Activated naive CD8-positive, alpha-beta T cell treated with anti-CD3 and anti-CD28 coated beads, Interleukin-2, amount 10 ng/mL, durations not matched to agents 7 days and 5 days (primary cell): ENCODE data around the gene CEACAM3. TPM values are rescaled to one million over a fixed set of nuclear protein-coding genes. Genes with fewer than 3 reads are reported as not detected.

Source experiments
- ATAC-seq: fragments of 150-1000 bp; cut with Tn5 transposase; one replicate; pipeline ENCODE4 v1.10.0; 2021; ENCODE audit warnings: low read depth, moderate library complexity
- POLR2A ChIA-PET: fragments of 350-600 bp; sonication (Branson Sonifier 250); formaldehyde crosslinking; loops from one replicate; lab custom pipeline; 2021; ENCODE audit warnings: antibody characterized with exemption; lab: Charles Lee
- DNase-seq: peaks from one replicate; pipeline ENCODE4 v3.0.0; 2021
- H3K27ac Mint-ChIP-seq: one replicate; pipeline ENCODE4 v1.8.0; 2022; ENCODE audit warnings: mild to moderate bottlenecking, mixed read lengths
- H3K27me3 Mint-ChIP-seq: one replicate; pipeline ENCODE4 v1.8.0; 2022; ENCODE audit warnings: mild to moderate bottlenecking, moderate library complexity, mixed read lengths
- H3K36me3 Mint-ChIP-seq: one replicate; pipeline ENCODE4 v1.8.0; 2021; ENCODE audit warnings: mild to moderate bottlenecking, mixed read lengths
- H3K4me1 Mint-ChIP-seq: one replicate; pipeline ENCODE4 v1.8.0; 2021; ENCODE audit warnings: mixed read lengths
- H3K4me3 Mint-ChIP-seq: one replicate; pipeline ENCODE4 v1.8.0; 2022; ENCODE audit warnings: mild to moderate bottlenecking, moderate library complexity, mixed read lengths
- H3K9me3 Mint-ChIP-seq: one replicate; pipeline ENCODE4 v1.8.0; 2021; ENCODE audit warnings: mixed read lengths
- total RNA-seq, 2 experiments: library from RNA; stranded (reverse); gene quantifications; one replicate each; pipeline ENCODE4 v1.2.3, GENCODE V29; 2021

The CEACAM3 gene
- total RNA-seq, 2 experiments from 2014 or later, result not detected

- DNase-seq (no peak), ATAC-seq (no peak)
- Mint-ChIP-seq H3K27me3 (peaks cover 15% of the 10 kb centered on the region), H3K36me3 (no peaks in the 10 kb centered on the region), H3K9me3 (no peaks in the 10 kb centered on the region), H3K4me3 (no peak overlapping the region), H3K27ac (no peak overlapping the region), H3K4me1 (peaks cover 16% of the 10 kb centered on the region)
- POLR2A ChIA-PET, result no interaction called here
Observed at GRCh38 chr19:41801031-41801430, 4.6 kb downstream of the CEACAM3 start.

DNA sequence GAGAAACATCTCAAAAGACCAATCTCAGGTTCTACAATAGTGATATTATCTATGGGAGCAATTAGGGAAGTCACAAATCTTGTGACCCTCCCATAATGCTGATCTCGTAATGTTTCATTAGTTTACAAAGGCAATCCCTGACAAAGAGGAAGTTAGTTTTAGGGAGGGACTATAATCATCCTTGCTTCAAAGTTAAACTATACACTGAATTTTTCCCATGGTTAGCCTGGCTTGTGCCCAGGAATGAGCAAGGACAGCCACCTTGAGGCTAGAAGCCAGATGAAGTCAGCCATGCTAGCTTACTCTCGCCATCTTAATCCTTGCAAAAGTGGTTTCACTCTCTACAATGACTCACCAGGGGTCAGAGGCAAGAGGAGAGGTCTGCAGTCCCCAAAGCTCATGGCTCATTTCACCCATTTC, 5.4 kb downstream of the CEACAM3 start:
- peaks cover 16% of the 10 kb centered on the region for H3K4me1 Mint-ChIP-seq
- no peak for ATAC-seq
- H3K4me3 Mint-ChIP-seq, result no peak overlapping the region
- no peak overlapping the region for H3K27ac Mint-ChIP-seq
- DNase-seq, result no peak
- peaks cover 8% of the 10 kb centered on the region for H3K27me3 Mint-ChIP-seq
- no peaks in the 10 kb centered on the region for H3K36me3 Mint-ChIP-seq
- POLR2A ChIA-PET, result no interaction called here
- H3K9me3 Mint-ChIP-seq, result no peaks in the 10 kb centered on the region

DNA sequence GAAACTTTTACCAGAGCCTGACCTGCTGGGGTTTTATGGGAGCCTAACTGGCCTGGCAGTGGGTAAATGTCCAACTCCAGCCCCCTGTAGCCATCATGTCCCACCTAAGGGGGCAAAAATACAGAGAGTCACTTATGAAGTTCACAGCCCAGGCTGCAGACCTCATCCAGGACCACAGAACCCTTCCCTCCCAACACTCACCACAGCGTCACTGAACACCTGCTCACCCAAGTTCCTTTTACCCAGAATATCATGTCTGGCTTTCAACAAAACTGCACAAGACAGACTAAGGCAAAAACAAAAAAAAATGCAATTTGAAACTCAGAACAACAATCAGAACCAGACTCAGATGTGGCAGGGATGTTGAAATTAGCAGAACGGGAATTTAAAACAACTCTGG, 6.4 kb downstream of the CEACAM3 start:
- no peaks in the 10 kb centered on the region for H3K9me3 Mint-ChIP-seq
- no peak overlapping the region for H3K4me3 Mint-ChIP-seq
- H3K36me3 Mint-ChIP-seq, result no peaks in the 10 kb centered on the region
- POLR2A ChIA-PET, result no interaction called here
- DNase-seq, result no peak
- no peak overlapping the region for H3K27ac Mint-ChIP-seq
- H3K4me1 Mint-ChIP-seq, result peaks cover 16% of the 10 kb centered on the region
- ATAC-seq, result no peak
- H3K27me3 Mint-ChIP-seq, result peaks cover 4% of the 10 kb centered on the region

DNA sequence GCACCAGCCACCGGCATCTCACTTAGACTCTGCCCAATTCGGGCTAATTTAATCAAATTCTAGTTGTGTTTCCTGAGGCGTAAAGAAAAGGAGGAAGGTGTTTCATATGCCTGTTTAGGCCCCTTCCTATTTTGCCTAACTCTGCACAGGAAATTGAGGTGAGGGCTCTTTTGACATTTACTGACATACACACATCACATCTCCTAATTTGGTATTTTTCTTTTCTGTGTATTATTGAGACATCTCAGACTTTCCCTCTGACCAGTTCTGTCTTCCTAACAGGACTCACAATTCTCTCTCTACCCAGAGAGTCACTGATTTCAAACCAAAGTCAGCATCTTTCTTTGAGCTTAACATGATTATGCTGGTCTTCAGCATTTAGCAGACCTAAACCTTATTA, 7.9 kb downstream of the CEACAM3 start:
- Mint-ChIP-seq H3K36me3 (no peaks in the 10 kb centered on the region), H3K27me3 (peaks cover 5% of the 10 kb centered on the region), H3K9me3 (no peaks in the 10 kb centered on the region), H3K4me3 (no peak overlapping the region), H3K27ac (peak overlapping the region; percentile 40), H3K4me1 (peaks cover 16% of the 10 kb centered on the region)
- ATAC-seq, result no peak
- POLR2A ChIA-PET, result interaction anchor here (0.7 kb wide), 1 partner anchor 22 kb away, joined by 3 read pairs; no protein-coding TSS in a partner anchor
- no peak for DNase-seq

DNA sequence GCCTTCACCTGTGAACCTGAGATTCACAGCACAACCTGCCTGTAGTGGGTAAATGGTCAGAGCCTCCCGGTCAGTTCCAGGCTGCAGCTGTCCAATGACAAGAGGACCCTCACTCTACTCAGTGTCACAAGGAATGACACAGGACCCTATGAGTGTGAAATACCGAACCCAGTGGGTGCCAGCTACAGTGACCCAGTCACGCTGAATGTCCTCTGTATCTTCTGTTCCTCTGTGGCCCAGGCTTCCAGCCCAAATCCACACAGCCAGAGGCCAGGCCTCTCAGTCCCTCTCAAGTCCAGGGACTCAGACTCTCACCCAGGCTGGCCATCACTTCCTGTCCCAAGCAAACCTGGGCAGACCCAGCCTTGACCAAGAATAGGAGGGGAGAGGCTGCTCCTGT, 10.8 kb downstream of the CEACAM3 start:
- no peak overlapping the region for H3K4me3 Mint-ChIP-seq
- H3K27ac Mint-ChIP-seq, result no peak overlapping the region
- ATAC-seq (no peak), DNase-seq (no peak)
- peaks cover 15% of the 10 kb centered on the region for H3K4me1 Mint-ChIP-seq
- peaks cover 8% of the 10 kb centered on the region for H3K27me3 Mint-ChIP-seq
- POLR2A ChIA-PET, result no interaction called here
- no peaks in the 10 kb centered on the region for H3K9me3 Mint-ChIP-seq
- H3K36me3 Mint-ChIP-seq, result no peaks in the 10 kb centered on the region

- POLR2A ChIA-PET, result no interaction called here
- H3K9me3 Mint-ChIP-seq, result no peaks in the 10 kb centered on the region
- no peak overlapping the region for H3K27ac Mint-ChIP-seq
- no peak for DNase-seq
- no peak for ATAC-seq
- H3K27me3 Mint-ChIP-seq, result peaks cover 8% of the 10 kb centered on the region
- no peaks in the 10 kb centered on the region for H3K36me3 Mint-ChIP-seq
- peaks cover 9% of the 10 kb centered on the region for H3K4me1 Mint-ChIP-seq
- H3K4me3 Mint-ChIP-seq, result no peak overlapping the region
Observed at GRCh38 chr19:41808663-41809566, 12.5 kb downstream of the CEACAM3 start.

GRCh38 chr19:41810301-41810700, 13.9 kb downstream of the CEACAM3 start:
- H3K36me3 Mint-ChIP-seq, result no peaks in the 10 kb centered on the region
- POLR2A ChIA-PET, result no interaction called here
- H3K4me1 Mint-ChIP-seq, result peaks cover 8% of the 10 kb centered on the region
- H3K4me3 Mint-ChIP-seq, result no peak overlapping the region
- peaks cover 11% of the 10 kb centered on the region for H3K27me3 Mint-ChIP-seq
- no peak overlapping the region for H3K27ac Mint-ChIP-seq
- no peaks in the 10 kb centered on the region for H3K9me3 Mint-ChIP-seq
- no peak for ATAC-seq
- no peak for DNase-seq

DNA sequence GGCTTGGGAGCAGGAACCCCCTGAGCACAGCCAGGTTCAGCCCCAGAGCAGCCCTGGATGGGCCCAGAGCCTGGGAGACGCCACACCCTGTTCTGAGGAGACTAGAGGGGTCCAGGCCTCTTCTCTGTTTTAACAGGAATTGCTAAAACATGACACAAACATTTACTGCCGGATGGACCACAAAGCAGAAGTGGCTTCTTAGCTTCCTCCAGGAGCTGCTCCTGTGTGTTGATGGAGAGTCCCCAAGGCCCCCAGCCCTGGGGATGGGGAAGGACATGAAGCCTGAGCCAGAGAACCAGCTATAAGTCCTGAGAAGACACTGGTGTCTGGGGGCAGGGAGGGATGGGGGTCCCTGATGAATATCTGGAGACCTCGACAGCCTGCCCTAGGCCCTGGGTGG, 14.6 kb downstream of the CEACAM3 start:
- Mint-ChIP-seq H3K4me3 (no peak overlapping the region), H3K9me3 (no peaks in the 10 kb centered on the region), H3K36me3 (no peaks in the 10 kb centered on the region), H3K4me1 (peaks cover 9% of the 10 kb centered on the region), H3K27ac (no peak overlapping the region), H3K27me3 (peaks cover 11% of the 10 kb centered on the region)
- no peak for DNase-seq
- POLR2A ChIA-PET, result no interaction called here
- no peak for ATAC-seq

GRCh38 chr19:41811981-41812380, 15.6 kb downstream of the CEACAM3 start:
- Mint-ChIP-seq H3K27ac (no peak overlapping the region), H3K27me3 (peaks cover 11% of the 10 kb centered on the region), H3K4me3 (no peak overlapping the region), H3K36me3 (no peaks in the 10 kb centered on the region), H3K4me1 (peaks cover 9% of the 10 kb centered on the region), H3K9me3 (no peaks in the 10 kb centered on the region)
- POLR2A ChIA-PET, result no interaction called here
- DNase-seq (no peak), ATAC-seq (no peak)

- no peaks in the 10 kb centered on the region for H3K36me3 Mint-ChIP-seq
- no peak overlapping the region for H3K4me3 Mint-ChIP-seq
- POLR2A ChIA-PET, result no interaction called here
- H3K4me1 Mint-ChIP-seq, result peaks cover 9% of the 10 kb centered on the region
- no peak overlapping the region for H3K27ac Mint-ChIP-seq
- H3K9me3 Mint-ChIP-seq, result no peaks in the 10 kb centered on the region
- ATAC-seq, result no peak
- DNase-seq, result no peak
- peaks cover 8% of the 10 kb centered on the region for H3K27me3 Mint-ChIP-seq
Observed at GRCh38 chr19:41813911-41814310, 17.5 kb downstream of the CEACAM3 start.

- Mint-ChIP-seq H3K27ac (no peak overlapping the region), H3K4me1 (peaks cover 9% of the 10 kb centered on the region), H3K36me3 (no peaks in the 10 kb centered on the region), H3K9me3 (no peaks in the 10 kb centered on the region), H3K27me3 (peaks cover 8% of the 10 kb centered on the region), H3K4me3 (no peak overlapping the region)
- DNase-seq (no peak), ATAC-seq (no peak)
- POLR2A ChIA-PET, result no interaction called here
Observed at GRCh38 chr19:41815301-41815700, 18.9 kb downstream of the CEACAM3 start.

- Mint-ChIP-seq H3K4me1 (peaks cover 9% of the 10 kb centered on the region), H3K36me3 (no peaks in the 10 kb centered on the region), H3K27me3 (peaks cover 19% of the 10 kb centered on the region), H3K4me3 (no peak overlapping the region), H3K9me3 (no peaks in the 10 kb centered on the region), H3K27ac (no peak overlapping the region)
- no peak for ATAC-seq
- POLR2A ChIA-PET, result no interaction called here
- DNase-seq, result no peak
Observed at GRCh38 chr19:41816761-41817160, 20.4 kb downstream of the CEACAM3 start.

DNA sequence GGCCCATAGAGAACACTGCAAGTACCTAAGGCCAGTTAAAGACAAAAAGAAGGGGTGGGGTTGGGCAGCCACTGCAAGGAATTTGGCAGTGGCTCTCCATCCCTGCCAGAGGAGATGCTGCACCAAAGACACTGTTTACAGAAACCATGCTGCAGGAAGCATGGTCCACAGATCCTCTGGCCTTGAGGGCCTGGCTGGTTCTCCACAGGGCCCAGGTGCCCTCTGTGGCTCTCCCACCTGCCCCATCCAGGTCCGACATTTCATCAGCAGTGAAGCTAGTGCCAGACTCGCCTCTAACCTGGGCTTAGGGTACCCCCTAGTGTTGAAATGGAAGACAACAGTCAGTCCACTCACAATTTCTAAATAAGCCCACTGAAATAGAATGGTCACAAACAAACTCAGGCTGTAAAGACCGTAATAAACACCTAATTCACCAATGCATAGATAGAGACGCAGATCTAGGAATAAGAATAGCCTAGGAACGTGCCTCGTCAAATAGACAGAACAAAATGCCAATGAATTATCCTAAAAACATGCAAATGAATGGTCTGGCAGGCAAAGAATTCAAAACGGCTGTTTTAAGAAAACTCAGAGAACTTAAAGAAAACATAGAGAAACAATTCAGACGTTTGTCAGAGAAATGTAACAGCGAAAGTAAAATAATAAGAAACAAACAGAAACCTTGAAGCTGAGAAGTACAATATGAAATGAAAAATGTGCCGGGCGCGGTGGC, 24.8 kb downstream of the CEACAM3 start:
- H3K36me3 Mint-ChIP-seq, result no peaks in the 10 kb centered on the region
- DNase-seq (peak; percentile 39), ATAC-seq (peak; percentile 73)
- POLR2A ChIA-PET, result interaction anchor here (0.6 kb wide), 1 partner anchor 28 kb away, joined by 3 read pairs; no protein-coding TSS in a partner anchor
- no peak overlapping the region for H3K4me3 Mint-ChIP-seq
- H3K27me3 Mint-ChIP-seq, result peaks cover 39% of the 10 kb centered on the region
- H3K27ac Mint-ChIP-seq, result no peak overlapping the region
- no peaks in the 10 kb centered on the region for H3K4me1 Mint-ChIP-seq
- no peaks in the 10 kb centered on the region for H3K9me3 Mint-ChIP-seq
